Measurements from ENCODE around the gene FHIT.

- TF ChIP-seq CTCF (IDR thresholded peaks at IDR 0.05; ENCODE audit: insufficient read depth, low read length, poor library complexity, severe bottlenecking) (no peak), EZH2phosphoT487 (conservative IDR thresholded peaks at IDR 0.05; ENCODE audit: low read length) (no peak)
Observed at GRCh38 chr3:60765776-60766175, 485.5 kb downstream of the FHIT start.
